ENCODE data around the gene TMEM171. TPM values are rescaled to one million over a fixed set of nuclear protein-coding genes. Genes with fewer than 3 reads are reported as not detected.
A peak's percentile ranks its signal among the peaks of the same experiment; 100 is the strongest.

The TMEM171 gene
- total and polyA plus RNA-seq, 2 of the 8 experiments (the other 6 are each of a cell fraction or from before 2014, with no cell fraction given) = 1.0 to 2.2 TPM

DNA sequence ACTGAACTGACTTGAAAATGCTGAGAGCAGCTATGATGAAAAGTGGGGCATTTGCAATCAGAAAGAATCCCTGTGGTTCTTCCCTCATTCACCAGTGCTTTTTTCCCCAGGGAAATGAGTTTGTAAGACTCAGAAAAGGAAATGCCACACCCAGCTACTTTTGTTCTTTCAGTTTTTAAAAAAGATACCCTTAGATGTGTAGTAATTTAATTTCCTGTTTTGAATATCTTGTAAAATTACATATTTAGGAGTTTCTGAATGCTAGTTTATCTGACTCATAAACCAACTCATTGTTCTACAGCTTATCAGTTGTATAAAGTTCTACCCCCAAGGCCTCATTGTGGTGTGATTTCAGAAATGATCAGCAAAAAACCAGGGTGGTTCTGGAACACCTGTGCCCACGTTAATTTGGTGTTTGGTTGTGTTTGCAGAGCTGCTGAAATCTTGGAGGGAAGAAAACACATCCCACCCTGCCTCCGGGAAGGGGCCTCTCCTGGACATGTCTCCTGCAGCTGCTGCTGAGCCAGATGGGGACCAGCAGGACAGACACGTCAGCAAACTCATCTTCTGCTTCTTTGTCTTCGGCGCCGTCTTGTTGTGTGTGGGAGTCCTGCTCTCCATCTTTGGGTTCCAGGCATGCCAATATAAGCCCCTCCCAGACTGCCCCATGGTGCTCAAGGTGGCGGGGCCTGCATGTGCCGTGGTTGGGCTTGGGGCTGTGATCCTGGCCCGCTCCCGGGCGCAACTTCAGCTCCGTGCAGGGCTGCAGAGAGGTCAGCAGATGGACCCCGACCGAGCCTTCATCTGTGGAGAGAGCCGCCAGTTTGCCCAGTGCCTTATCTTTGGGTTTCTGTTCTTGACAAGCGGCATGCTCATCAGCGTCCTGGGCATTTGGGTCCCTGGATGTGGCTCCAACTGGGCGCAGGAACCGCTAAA, 2.8 kb downstream of the TMEM171 start:
- no peak overlapping the region for H3K4ac ChIP-seq (replicated peaks; ENCODE audit: insufficient read length, low read depth, low read length)
- DNase-seq (ENCODE audit: low read depth in 1 of 2, low spot score in 2 of 2) (peak in 1 of 2 experiments; percentile 57), FAIRE-seq (no peak)
- no peaks in the 10 kb centered on the region for H3K9me3 ChIP-seq (ENCODE audit: insufficient read depth in 2 of 2, low read depth in 1 of 2, low read length in 1 of 2)
- ChIA-PET POLR2A (ENCODE audit: partially characterized antibody) (interaction anchor here (1.1 kb wide), 1 partner anchor 12 kb away, joined by 3 read pairs; no protein-coding TSS in a partner anchor), CTCF (ENCODE audit: partially characterized antibody) (interaction anchor here (0.8 to 4.9 kb wide), 11 partner anchors 10 to 320 kb away, joined by 3 to 24 read pairs (median 4); partner anchors contain the start of gene FCHO2)
- H2BK5ac ChIP-seq (ENCODE audit: low read depth, low read length) = no peak overlapping the region
- H3K4me3 ChIP-seq (ENCODE audit: extremely low read depth in 1 of 4, insufficient read depth in 2 of 4, low read depth in 3 of 4, low read length in 4 of 4) = no peak overlapping the region
- H4K5ac ChIP-seq (ENCODE audit: insufficient read length, low read depth, low read length) = no peak overlapping the region
- no peak overlapping the region for H3K27ac ChIP-seq (ENCODE audit: low read depth, low read length)
- WGBS, 2 experiments (ENCODE audit: extremely low coverage in 1 of 2, insufficient coverage in 1 of 2, insufficient read length in 1 of 2, insufficient replicate concordance in 2 of 2, low coverage in 1 of 2, low lambda C conversion rate in 2 of 2, missing lambda C conversion rate in 1 of 2) = 87% methylated on average over 19 of the region's 19 CpGs; no CpG with 5 or more reads in 1 of the 2 experiments
- no peak overlapping the region for H2BK120ac ChIP-seq (replicated peaks; ENCODE audit: low read depth, low read length)
- TF ChIP-seq, protein P1, sequence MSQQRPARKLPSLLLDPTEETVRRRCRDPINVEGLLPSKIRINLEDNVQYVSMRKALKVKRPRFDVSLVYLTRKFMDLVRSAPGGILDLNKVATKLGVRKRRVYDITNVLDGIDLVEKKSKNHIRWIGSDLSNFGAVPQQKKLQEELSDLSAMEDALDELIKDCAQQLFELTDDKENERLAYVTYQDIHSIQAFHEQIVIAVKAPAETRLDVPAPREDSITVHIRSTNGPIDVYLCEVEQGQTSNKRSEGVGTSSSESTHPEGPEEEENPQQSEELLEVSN (IDR thresholded peaks at IDR 0.05) = peak; percentile 55; the same call in 1 of the 2 replicates
- no peak for TF ChIP-seq TBP (IDR thresholded peaks at IDR 0.05; ENCODE audit: low read depth, low read length)
- TF ChIP-seq CTBP2 (IDR thresholded peaks at IDR 0.05; ENCODE audit: borderline replicate concordance, insufficient read depth, insufficient read length, low read length) = no peak
- TF ChIP-seq, protein P2, sequence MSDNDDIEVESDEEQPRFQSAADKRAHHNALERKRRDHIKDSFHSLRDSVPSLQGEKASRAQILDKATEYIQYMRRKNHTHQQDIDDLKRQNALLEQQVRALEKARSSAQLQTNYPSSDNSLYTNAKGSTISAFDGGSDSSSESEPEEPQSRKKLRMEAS (IDR thresholded peaks at IDR 0.05) = peak; percentile 76
- H2BK15ac ChIP-seq (ENCODE audit: low read length) = no peak overlapping the region
- no peak overlapping the region for H3K9ac ChIP-seq (replicated peaks in 1 of 4; ENCODE audit: extremely low read depth in 1 of 4, low read depth in 3 of 4, low read length in 3 of 4)
- H4K20me1 ChIP-seq (replicated peaks in 1 of 2; ENCODE audit: control insufficient read depth in 1 of 2, insufficient read depth in 2 of 2, low read length in 2 of 2) = no peaks in the 10 kb centered on the region
- no peaks in the 10 kb centered on the region for H3K36me3 ChIP-seq (ENCODE audit: control insufficient read depth in 2 of 4, insufficient read depth in 4 of 4, low read length in 3 of 4)
- no peaks in the 10 kb centered on the region for H3K79me1 ChIP-seq (ENCODE audit: low read depth, low read length)
- H2BK20ac ChIP-seq (ENCODE audit: low read length) = no peak overlapping the region
- no peak overlapping the region for H2AFZ ChIP-seq (ENCODE audit: low read length)
- no peaks in the 10 kb centered on the region for H3K79me2 ChIP-seq (ENCODE audit: control insufficient read depth in 1 of 2, insufficient read depth in 2 of 2, low read length in 2 of 2)
- no peak overlapping the region for H3K56ac ChIP-seq (replicated peaks; ENCODE audit: insufficient read length, low read depth, low read length)
- no peak overlapping the region for H4K8ac ChIP-seq (ENCODE audit: extremely low read depth, insufficient read depth, low read length)
- H3K27me3 ChIP-seq (replicated peaks in 1 of 4; ENCODE audit: control insufficient read depth in 3 of 4, extremely low read depth in 1 of 4, insufficient read depth in 3 of 4, low read length in 3 of 4) = peaks cover 0 to 43% (median 30%) of the 10 kb centered on the region in 4 experiments; a peak in 6 of 7 replicates
- H4K91ac ChIP-seq (replicated peaks; ENCODE audit: insufficient read length, low read length) = no peak overlapping the region
- peaks cover 12% of the 10 kb centered on the region for H3K23me2 ChIP-seq (ENCODE audit: low read depth, low read length)
- H3K18ac ChIP-seq (ENCODE audit: extremely low read depth, low read length) = no peak overlapping the region
- no peak overlapping the region for H3K23ac ChIP-seq (ENCODE audit: insufficient read length)
- peaks cover 0 to 3% (median 1%) of the 10 kb centered on the region in 4 experiments; a peak in 5 of 7 replicates for H3K4me1 ChIP-seq (replicated peaks in 1 of 4; ENCODE audit: control insufficient read depth in 3 of 4, insufficient read depth in 4 of 4, low read length in 3 of 4)
- H3K14ac ChIP-seq (ENCODE audit: insufficient read length) = no peak overlapping the region
- H2BK12ac ChIP-seq (ENCODE audit: low read depth, low read length) = no peak overlapping the region
- no peak overlapping the region for H3K4me2 ChIP-seq (ENCODE audit: insufficient read depth in 1 of 2, low read depth in 2 of 2, low read length in 2 of 2)
- H2AK5ac ChIP-seq (ENCODE audit: low read depth, low read length) = no peak overlapping the region
